ENCODE measurements around the gene TMEM63A. TPM values are rescaled to one million over a fixed set of nuclear protein-coding genes. Genes with fewer than 3 reads are reported as not detected.

TMEM63A gene
- total and polyA plus RNA-seq, 2 experiments from 2014 or later: 11.9 to 13.5 TPM

GRCh38 chr1:225928186-225929175, 46.3 kb upstream of the TMEM63A start:
- no peak overlapping the region for H3K27ac ChIP-seq
- WGBS, 2 experiments (ENCODE audit: low coverage in 1 of 2, low lambda C conversion rate in 2 of 2, missing lambda C conversion rate in 2 of 2): 53% methylated on average over 14 of the region's 14 CpGs
- TF ChIP-seq EZH2phosphoT487 (IDR thresholded peaks at IDR 0.05; ENCODE audit: insufficient read depth, low read depth) (no peak), EZH2 (IDR thresholded peaks at IDR 0.05; ENCODE audit: insufficient read depth, poor library complexity, severe bottlenecking) (no peak)
- in situ Hi-C loops (cut with MboI): no loop called here
- peaks cover 3% of the 10 kb centered on the region; the same call in 1 of the 2 replicates for H3F3A ChIP-seq (ENCODE audit: insufficient read depth)
- H3K27me3 ChIP-seq (replicated peaks; ENCODE audit: insufficient read depth): no peaks in the 10 kb centered on the region
- H2AFZ ChIP-seq: peak overlapping the region; percentile 57; the same call in 1 of the 2 replicates
- no peaks in the 10 kb centered on the region for H3K36me3 ChIP-seq (ENCODE audit: low read depth)
- no peak for DNase-seq
- H4K20me1 ChIP-seq (ENCODE audit: insufficient read depth): no peaks in the 10 kb centered on the region
- no peak overlapping the region for H3K4me3 ChIP-seq
- peaks cover 4% of the 10 kb centered on the region for H3K79me2 ChIP-seq (ENCODE audit: insufficient read depth)
- peaks cover 11% of the 10 kb centered on the region; the same call in 1 of the 2 replicates for H3K4me1 ChIP-seq (ENCODE audit: insufficient read depth)
- no peaks in the 10 kb centered on the region for H3K9me3 ChIP-seq (ENCODE audit: low read depth)
- H3K4me2 ChIP-seq (ENCODE audit: unreplicated experiment): no peak overlapping the region
- H3K9ac ChIP-seq: no peak overlapping the region
- H3K9me2 ChIP-seq (ENCODE audit: insufficient read depth): no peaks in the 10 kb centered on the region

- no peaks in the 10 kb centered on the region for H3K27me3 ChIP-seq (replicated peaks; ENCODE audit: insufficient read depth)
- H3K4me1 ChIP-seq (ENCODE audit: insufficient read depth): peaks cover 15% of the 10 kb centered on the region
- no peak overlapping the region for H3K4me3 ChIP-seq
- no peak overlapping the region for H3K9ac ChIP-seq
- TF ChIP-seq EZH2phosphoT487 (IDR thresholded peaks at IDR 0.05; ENCODE audit: insufficient read depth, low read depth) (no peak), EZH2 (IDR thresholded peaks at IDR 0.05; ENCODE audit: insufficient read depth, poor library complexity, severe bottlenecking) (no peak)
- no peak overlapping the region for H3K27ac ChIP-seq
- no peaks in the 10 kb centered on the region for H3K36me3 ChIP-seq (ENCODE audit: low read depth)
- H3K9me2 ChIP-seq (ENCODE audit: insufficient read depth): no peaks in the 10 kb centered on the region
- H4K20me1 ChIP-seq (ENCODE audit: insufficient read depth): no peaks in the 10 kb centered on the region
- 90 to 98% methylated on average over 3 of the region's 3 CpGs for WGBS, 2 experiments (ENCODE audit: low coverage in 1 of 2, low lambda C conversion rate in 2 of 2, missing lambda C conversion rate in 2 of 2)
- in situ Hi-C loops (cut with MboI): no loop called here
- H3K9me3 ChIP-seq (ENCODE audit: low read depth): no peaks in the 10 kb centered on the region
- DNase-seq: peak; percentile 37
- no peak overlapping the region for H3K4me2 ChIP-seq (ENCODE audit: unreplicated experiment)
- no peaks in the 10 kb centered on the region for H3F3A ChIP-seq (ENCODE audit: insufficient read depth)
- peak overlapping the region; percentile 28; the same call in 1 of the 2 replicates for H2AFZ ChIP-seq
- peaks cover 17% of the 10 kb centered on the region for H3K79me2 ChIP-seq (ENCODE audit: insufficient read depth)
These were observed 44.5 kb upstream of the TMEM63A start for GRCh38 chr1:225926551-225927113.

- peak within 1 kb of the TSS; percentile 81 for H3K27ac ChIP-seq
- in situ Hi-C loops (cut with MboI): no loop called here
These were observed 41.7 kb upstream of the TMEM63A start, which contains the start of gene PYCR2 for GRCh38 chr1:225923692-225924555. TSS of gene PYCR2 (minus strand) at chr1:225924250. CDS start at chr1:225924110, 140 bp downstream.

DNA sequence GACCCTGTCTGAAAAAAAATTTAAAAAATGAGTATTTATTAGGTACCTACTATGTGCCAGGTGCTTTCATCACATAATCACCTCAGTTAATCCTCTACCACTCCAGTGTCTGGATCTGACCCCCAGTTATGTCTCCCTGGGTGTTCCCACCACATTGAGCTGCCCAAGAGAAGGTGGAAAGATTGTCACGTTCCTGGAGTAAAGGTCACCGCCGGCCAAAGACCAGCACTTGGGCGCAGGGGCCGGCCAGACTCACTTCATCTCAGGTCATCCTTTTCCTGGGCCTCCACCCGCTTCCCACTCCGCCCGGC, 41.2 kb upstream of the TMEM63A start:
- WGBS, 2 experiments (ENCODE audit: low coverage in 1 of 2, low lambda C conversion rate in 2 of 2, missing lambda C conversion rate in 2 of 2): 2 to 3% methylated on average over 8 of the region's 8 CpGs
- Histone ChIP-seq H3K4me3 (peak overlapping the region; percentile 94), H3K79me2 (ENCODE audit: insufficient read depth) (peaks cover 23% of the 10 kb centered on the region), H3K4me1 (ENCODE audit: insufficient read depth) (peaks cover 26% of the 10 kb centered on the region), H3K36me3 (ENCODE audit: low read depth) (peaks cover under 1% of the 10 kb centered on the region; the same call in 1 of the 2 replicates), H4K20me1 (ENCODE audit: insufficient read depth) (no peaks in the 10 kb centered on the region), H2AFZ (peak overlapping the region; percentile 89), H3K9me2 (ENCODE audit: insufficient read depth) (no peaks in the 10 kb centered on the region), H3K4me2 (ENCODE audit: unreplicated experiment) (peak overlapping the region; percentile 82), H3F3A (ENCODE audit: insufficient read depth) (peaks cover 9% of the 10 kb centered on the region; the same call in 1 of the 2 replicates), H3K9ac (peak overlapping the region; percentile 94), H3K9me3 (ENCODE audit: low read depth) (no peaks in the 10 kb centered on the region), H3K27me3 (replicated peaks; ENCODE audit: insufficient read depth) (no peaks in the 10 kb centered on the region), H3K27ac (peak overlapping the region; percentile 81)
- in situ Hi-C loops (cut with MboI): no loop called here
- no peak for TF ChIP-seq EZH2 (IDR thresholded peaks at IDR 0.05; ENCODE audit: insufficient read depth, poor library complexity, severe bottlenecking)
- TF ChIP-seq EZH2phosphoT487 (IDR thresholded peaks at IDR 0.05; ENCODE audit: insufficient read depth, low read depth): no peak
- DNase-seq: peak; percentile 55

More at GRCh38 chr1:225923692-225924555, 41.7 kb upstream of the TMEM63A start, which contains the start of gene PYCR2:
- no peaks in the 10 kb centered on the region for H4K20me1 ChIP-seq (ENCODE audit: insufficient read depth)
- peaks cover 8% of the 10 kb centered on the region; the same call in 1 of the 2 replicates for H3F3A ChIP-seq (ENCODE audit: insufficient read depth)
- no peaks in the 10 kb centered on the region for H3K36me3 ChIP-seq (ENCODE audit: low read depth)
- peaks cover 17% of the 10 kb centered on the region for H3K79me2 ChIP-seq (ENCODE audit: insufficient read depth)
- H3K9me2 ChIP-seq (ENCODE audit: insufficient read depth): no peaks in the 10 kb centered on the region
- H3K4me2 ChIP-seq (ENCODE audit: unreplicated experiment): peak within 1 kb of the TSS; percentile 82
- peak within 1 kb of the TSS; percentile 89 for H2AFZ ChIP-seq
- H3K27me3 ChIP-seq (replicated peaks; ENCODE audit: insufficient read depth): no peaks in the 10 kb centered on the region
- peaks cover 26% of the 10 kb centered on the region for H3K4me1 ChIP-seq (ENCODE audit: insufficient read depth)
- WGBS, 2 experiments (ENCODE audit: low coverage in 1 of 2, low lambda C conversion rate in 2 of 2, missing lambda C conversion rate in 2 of 2): 1 to 2% methylated on average over 49 to 64 of the region's 80 CpGs
- no peaks in the 10 kb centered on the region for H3K9me3 ChIP-seq (ENCODE audit: low read depth)
- TF ChIP-seq EZH2 (IDR thresholded peaks at IDR 0.05; ENCODE audit: insufficient read depth, poor library complexity, severe bottlenecking) (no peak), EZH2phosphoT487 (IDR thresholded peaks at IDR 0.05; ENCODE audit: insufficient read depth, low read depth) (no peak)
- H3K9ac ChIP-seq: peak within 1 kb of the TSS; percentile 94
- peak within 1 kb of the TSS; percentile 94 for H3K4me3 ChIP-seq
- DNase-seq: peak; percentile 98
